ENCODE results near the gene ALKBH4. TPM values are rescaled to one million over a fixed set of nuclear protein-coding genes. Genes with fewer than 3 reads are reported as not detected.

Gene ALKBH4
- total and polyA plus RNA-seq, 2 of the 4 experiments (the other 2 are of a cell fraction) = 6.1 to 7.4 TPM

- WGBS, 2 experiments (ENCODE audit: extremely low coverage in 2 of 2, insufficient read length in 1 of 2) = 96% methylated on average over 17 of the region's 40 CpGs; no CpG with 5 or more reads in 1 of the 2 experiments
- ChIA-PET CTCF (interaction anchor here (2.6 kb wide), 1 partner anchor 10 kb away, joined by 7 read pairs; no protein-coding TSS in a partner anchor), POLR2A (ENCODE audit: unreplicated experiment) (no interaction called here)
- no peak for ATAC-seq (ENCODE audit: low read depth)
- H4K8ac ChIP-seq (ENCODE audit: low read depth in 2 of 2, low read length in 2 of 2) = no peak overlapping the region
- H3K4me1 ChIP-seq (ENCODE audit: control insufficient read depth, insufficient read depth, low read length) = peaks cover 8% of the 10 kb centered on the region
- peak overlapping the region; percentile 43 for H2AFZ ChIP-seq (replicated peaks; ENCODE audit: low read length, poor library complexity)
- no peak overlapping the region for H3K56ac ChIP-seq (ENCODE audit: extremely low read depth, insufficient read depth, low read length)
- H2BK20ac ChIP-seq (ENCODE audit: low read depth, low read length) = no peak overlapping the region
- no peaks in the 10 kb centered on the region for H3K27me3 ChIP-seq (ENCODE audit: control insufficient read depth, insufficient read depth, low read length)
- H4K91ac ChIP-seq (ENCODE audit: insufficient read depth, low read depth, low read length) = no peak overlapping the region
- TF ChIP-seq NFE2L2 (IDR thresholded peaks at IDR 0.05; ENCODE audit: low read depth, low read length) = no peak
- TF ChIP-seq MXI1 (IDR thresholded peaks at IDR 0.05; ENCODE audit: borderline replicate concordance, low read depth, low read length) = no peak
- no peak for TF ChIP-seq RAD21 (IDR thresholded peaks at IDR 0.05; ENCODE audit: low read length)
- TF ChIP-seq USF2 (IDR thresholded peaks at IDR 0.05; ENCODE audit: low read depth, low read length) = no peak
- H3K79me1 ChIP-seq (ENCODE audit: low read depth in 1 of 2, low read length in 2 of 2) = peaks cover 0 to 29% of the 10 kb centered on the region in 2 experiments; a peak in 3 of 4 replicates
- no peak overlapping the region for H3K4me3 ChIP-seq (ENCODE audit: insufficient read depth, low read depth, low read length)
- no peak overlapping the region for H3K27ac ChIP-seq (ENCODE audit: insufficient read depth, low read length)
- no TSS peak for BruUV-seq (replicated peaks)
- peaks cover 27% of the 10 kb centered on the region for H3K36me3 ChIP-seq (ENCODE audit: control insufficient read depth, insufficient read depth, low read length)
- peak overlapping the region; percentile 61 for H2AK9ac ChIP-seq (replicated peaks; ENCODE audit: low read depth, low read length, poor library complexity)
- H3K9ac ChIP-seq (ENCODE audit: low read depth, low read length) = no peak overlapping the region
- peaks cover 12% of the 10 kb centered on the region for H4K20me1 ChIP-seq (ENCODE audit: insufficient read depth, low read length)
- no peak overlapping the region for H4K5ac ChIP-seq (ENCODE audit: low read depth, low read length)
- H3K14ac ChIP-seq (replicated peaks; ENCODE audit: low read depth, low read length) = peak overlapping the region; percentile 79; the same call in 1 of the 2 replicates
- dilution Hi-C loops (cut with HindIII; ENCODE audit: low sequenced_read_pairs, unreplicated experiment) = no loop called here
- no peak overlapping the region for H3K4ac ChIP-seq (ENCODE audit: low read depth, low read length)
- no peak overlapping the region for H2BK5ac ChIP-seq (ENCODE audit: low read depth, low read length, poor library complexity, severe bottlenecking)
- no peak overlapping the region for H2BK15ac ChIP-seq (ENCODE audit: low read depth, low read length)
- H3K4me2 ChIP-seq (ENCODE audit: low read depth, low read length) = no peak overlapping the region
- peak overlapping the region; percentile 9; the same call in 1 of the 2 replicates for H2AK5ac ChIP-seq (ENCODE audit: low read depth, low read length)
- no peak for DNase-seq
- intact Hi-C loops (cut with micrococcal nuclease) = no loop called here
- H2BK120ac ChIP-seq (ENCODE audit: low read depth, low read length) = no peak overlapping the region
- H3K9me3 ChIP-seq (ENCODE audit: control insufficient read depth, insufficient read depth, low read length) = no peaks in the 10 kb centered on the region
- H3K23ac ChIP-seq (ENCODE audit: low read depth, low read length) = no peak overlapping the region
- in situ Hi-C loops (cut with MboI; ENCODE audit: low sequenced_read_pairs) = no loop called here
- H3K18ac ChIP-seq (ENCODE audit: low read depth, low read length) = no peak overlapping the region
- no peaks in the 10 kb centered on the region for H3K9me1 ChIP-seq (ENCODE audit: insufficient read depth, low read length)
Observed at GRCh38 chr7:102457352-102457924, 7.2 kb downstream of the ALKBH4 start.
